GM12873 (cell line): Measurements from ENCODE around the gene IRGQ.

Experiments used
- TF ChIP-seq, protein P1 (sequence below): IDR thresholded peaks from 2 replicates; pipeline ENCODE4 v1.5.1; 2012; ENCODE audit warnings: low read depth, mild to moderate bottlenecking, moderate library complexity, low read length, control low read depth; ENCODE audit not compliant: insufficient read depth; ENCODE audit errors: missing control alignments

IRGQ gene

DNA sequence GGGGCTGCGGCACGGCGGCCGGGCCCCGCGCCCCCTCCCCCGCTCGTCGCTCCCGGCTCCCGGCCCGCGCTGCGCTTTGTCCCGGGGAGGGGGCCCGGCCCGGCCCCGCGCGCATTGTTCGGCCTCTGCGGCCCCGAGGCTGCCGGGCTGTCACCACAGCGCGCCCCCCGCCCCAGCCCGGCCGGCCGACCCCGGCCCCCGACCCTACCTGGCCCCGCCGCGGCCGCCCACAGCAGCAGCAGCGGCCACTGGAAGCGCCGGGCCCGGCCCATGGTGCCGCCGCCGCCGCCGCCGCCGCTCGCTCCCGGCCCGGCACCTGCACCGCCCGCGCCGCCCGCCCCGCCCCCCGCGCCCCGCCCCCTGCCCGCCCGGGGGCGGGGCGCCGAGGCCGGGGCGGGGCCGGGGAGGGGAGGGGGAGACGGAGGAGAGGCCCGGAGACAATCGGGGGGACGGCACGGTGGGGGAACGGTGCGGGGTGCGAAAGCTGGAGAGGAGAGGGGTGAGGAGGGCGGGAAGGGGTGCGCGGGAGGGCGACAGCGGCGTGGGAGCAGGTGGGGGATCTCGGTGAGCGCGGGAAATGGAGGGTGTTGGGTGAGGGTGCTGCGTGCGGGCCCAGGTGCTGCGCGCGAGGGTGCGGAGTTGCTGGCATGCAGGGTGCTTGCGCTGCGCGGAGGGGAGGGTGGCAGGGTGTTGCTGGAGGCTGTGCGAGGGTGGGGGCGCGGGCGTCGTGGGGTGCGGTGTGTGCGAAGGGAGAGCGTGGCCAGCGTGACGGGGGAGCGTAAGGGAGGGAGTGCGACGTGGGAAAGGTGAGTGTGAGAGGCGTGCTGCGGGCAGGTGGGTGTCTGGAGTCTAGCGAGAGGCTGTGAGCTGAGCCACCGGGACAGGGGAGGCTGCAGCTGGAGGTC is 43.8 kb upstream of the IRGQ start, which contains the start of gene CADM4:
TSS of gene CADM4 (minus strand) at position 332 of the 905 bp plus-strand sequence. CDS start at position 272, 60 bp downstream.
- TF ChIP-seq, protein P1, sequence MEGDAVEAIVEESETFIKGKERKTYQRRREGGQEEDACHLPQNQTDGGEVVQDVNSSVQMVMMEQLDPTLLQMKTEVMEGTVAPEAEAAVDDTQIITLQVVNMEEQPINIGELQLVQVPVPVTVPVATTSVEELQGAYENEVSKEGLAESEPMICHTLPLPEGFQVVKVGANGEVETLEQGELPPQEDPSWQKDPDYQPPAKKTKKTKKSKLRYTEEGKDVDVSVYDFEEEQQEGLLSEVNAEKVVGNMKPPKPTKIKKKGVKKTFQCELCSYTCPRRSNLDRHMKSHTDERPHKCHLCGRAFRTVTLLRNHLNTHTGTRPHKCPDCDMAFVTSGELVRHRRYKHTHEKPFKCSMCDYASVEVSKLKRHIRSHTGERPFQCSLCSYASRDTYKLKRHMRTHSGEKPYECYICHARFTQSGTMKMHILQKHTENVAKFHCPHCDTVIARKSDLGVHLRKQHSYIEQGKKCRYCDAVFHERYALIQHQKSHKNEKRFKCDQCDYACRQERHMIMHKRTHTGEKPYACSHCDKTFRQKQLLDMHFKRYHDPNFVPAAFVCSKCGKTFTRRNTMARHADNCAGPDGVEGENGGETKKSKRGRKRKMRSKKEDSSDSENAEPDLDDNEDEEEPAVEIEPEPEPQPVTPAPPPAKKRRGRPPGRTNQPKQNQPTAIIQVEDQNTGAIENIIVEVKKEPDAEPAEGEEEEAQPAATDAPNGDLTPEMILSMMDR: no peak

DNA sequence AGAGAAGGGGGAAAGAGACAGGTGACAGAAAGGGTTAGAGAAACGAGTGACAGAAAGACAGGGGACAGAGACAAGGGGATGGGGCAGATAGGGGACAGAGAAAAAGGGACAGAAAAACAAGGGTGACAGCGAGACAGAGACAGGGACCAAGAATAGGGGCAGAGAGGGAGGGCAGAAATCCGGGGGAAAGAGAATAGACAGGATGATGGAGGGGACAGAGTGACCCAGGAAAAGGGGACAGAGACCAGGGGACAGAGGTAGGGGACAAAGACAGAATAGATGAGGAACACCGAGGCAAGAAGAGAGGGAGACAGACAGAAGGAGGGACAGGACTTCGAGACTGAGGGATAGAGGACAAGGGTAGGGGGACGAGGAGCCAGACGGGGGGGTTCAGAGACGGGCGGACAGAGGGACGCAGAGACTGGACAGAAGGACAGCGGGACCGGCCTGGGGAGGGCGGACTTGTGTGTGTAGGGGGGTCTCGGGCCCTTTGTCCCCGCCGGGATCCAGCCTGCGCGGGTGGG is 43.1 kb upstream of the IRGQ start:
- TF ChIP-seq, protein P1: no peak

DNA sequence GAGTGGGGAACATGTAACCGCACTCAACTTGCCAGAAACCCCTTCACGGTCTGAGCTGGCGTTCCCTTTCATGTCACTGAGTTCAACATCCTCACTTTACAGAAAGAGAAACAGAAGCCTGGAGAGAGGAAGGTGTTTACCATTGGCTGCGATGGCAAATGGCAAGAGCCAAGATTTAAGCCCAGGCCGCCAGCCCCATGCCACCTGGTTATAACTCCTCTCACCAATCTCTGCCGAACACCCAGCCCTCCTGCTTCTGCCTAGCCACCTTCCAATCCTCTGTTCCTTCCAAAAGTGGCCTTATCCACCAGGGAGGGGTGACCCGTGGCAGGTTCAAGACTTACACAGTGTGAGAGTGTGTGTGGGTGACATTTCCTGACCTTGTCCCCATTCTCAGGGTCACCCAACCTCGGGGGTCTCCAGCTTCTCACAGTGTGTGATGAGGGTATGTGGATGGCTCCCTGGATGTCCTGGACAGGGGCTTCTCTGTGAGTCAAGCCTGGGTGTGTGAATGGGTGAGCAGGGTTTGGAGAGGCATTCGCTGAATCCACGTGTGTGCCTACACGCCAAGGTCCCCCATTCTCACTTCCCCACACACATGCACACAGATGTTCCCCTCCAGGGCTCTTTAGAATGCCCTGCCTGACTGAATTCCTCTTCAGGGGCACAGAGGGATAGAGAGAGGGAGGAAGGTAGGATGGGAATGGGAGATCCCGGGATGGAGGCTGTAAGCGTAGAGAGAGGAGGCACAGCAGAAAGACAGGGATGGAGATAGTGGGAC is 42.5 kb upstream of the IRGQ start:
- TF ChIP-seq, protein P1: no peak

DNA sequence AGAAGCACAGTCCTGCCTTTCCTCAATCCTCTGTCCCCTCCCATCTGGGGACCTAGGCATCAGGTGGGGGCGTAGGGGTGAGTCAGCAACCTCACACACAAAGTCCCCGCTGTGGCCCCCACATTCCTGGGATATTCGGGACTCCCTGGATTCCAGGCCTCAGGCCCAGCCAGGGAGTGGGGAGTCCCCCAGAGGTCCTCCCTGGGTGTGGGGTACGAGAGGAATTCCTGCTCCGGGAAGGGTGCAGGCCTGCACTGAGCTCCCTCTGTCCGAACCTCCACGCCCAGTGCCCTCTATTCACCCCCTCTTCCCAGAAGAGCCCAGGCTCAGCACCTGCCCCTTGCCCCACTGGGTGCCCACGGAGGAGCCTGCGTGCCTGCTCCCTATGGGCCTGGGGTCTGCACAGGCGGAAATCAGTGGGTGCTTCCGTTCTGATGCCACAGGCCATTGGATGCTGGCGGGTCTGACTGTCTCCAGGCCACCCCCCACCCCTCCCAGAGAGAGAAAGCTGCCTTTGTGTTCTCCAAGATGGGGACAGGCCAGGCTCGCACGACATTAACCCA is 40.3 kb upstream of the IRGQ start:
- TF ChIP-seq, protein P1: no peak

DNA sequence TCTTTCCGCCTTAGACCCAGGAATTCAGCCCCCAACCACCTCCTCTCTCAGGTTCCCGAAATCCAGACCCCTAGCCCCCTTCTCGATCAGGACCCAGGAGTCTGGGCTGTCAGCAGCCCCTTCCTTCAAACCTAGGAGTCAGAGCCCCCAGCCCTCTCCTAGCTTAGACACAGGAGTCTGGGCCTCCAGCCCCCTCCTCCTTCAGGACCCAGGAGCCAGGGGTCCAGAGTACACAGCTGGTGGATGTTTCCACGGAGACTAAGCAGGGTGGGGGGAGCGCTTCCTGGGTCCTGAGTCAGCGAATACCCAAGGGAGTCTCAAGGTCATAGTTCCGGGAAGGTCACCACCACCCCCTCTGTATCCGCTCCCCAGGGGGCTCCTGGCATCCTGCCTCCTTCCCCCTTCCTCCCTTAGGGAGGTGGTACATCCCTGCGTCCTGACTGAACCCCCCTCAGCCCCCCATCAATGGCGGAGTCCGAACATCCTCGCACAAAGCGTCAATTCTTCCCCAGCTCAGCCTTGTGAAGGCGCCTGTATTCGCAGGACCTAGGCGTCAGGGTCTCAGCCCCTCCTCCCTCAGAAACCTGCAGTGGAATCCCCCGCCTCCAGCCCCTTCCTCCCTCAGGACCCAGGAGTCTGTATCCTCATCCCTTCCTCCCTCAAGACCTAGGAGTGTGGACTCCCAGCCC is 39.1 kb upstream of the IRGQ start:
- TF ChIP-seq, protein P1: no peak

DNA sequence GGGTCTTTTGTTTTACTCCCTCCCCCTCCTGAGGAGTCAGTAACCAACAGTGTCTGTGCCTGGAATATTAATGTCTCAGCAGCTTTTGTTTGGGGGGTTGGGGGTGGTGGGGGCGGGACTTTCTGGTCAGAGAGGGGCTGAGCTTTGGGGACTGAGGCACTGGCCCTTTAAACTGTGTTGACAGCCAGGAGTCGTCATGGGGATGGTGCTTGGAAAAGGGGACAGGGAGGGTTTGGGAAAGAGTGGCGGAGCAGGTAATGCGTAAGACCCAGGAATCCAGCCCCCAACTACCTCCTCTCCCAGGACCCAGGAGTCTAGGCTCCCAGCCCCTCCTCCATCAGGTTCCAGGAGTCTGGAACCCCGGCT is 38.6 kb upstream of the IRGQ start:
- TF ChIP-seq, protein P1: no peak
